HepG2 (cell line): ENCODE results near the gene RAB3GAP1. TPM values are rescaled to one million over a fixed set of nuclear protein-coding genes. Genes with fewer than 3 reads are reported as not detected.
"Not testable (repeated sequence)": the region's sequence is repeated elsewhere in the genome, so short reads cannot be mapped to it uniquely, and the experiment has no call there.

Source experiments
- ATAC-seq: fragments of 200-7000 bp; cut with Tn5 transposase; 3 replicates; pipeline ENCODE4 v1.9.1; 2020; ENCODE audit warnings: mild to moderate bottlenecking, moderate library complexity
- BruUV-seq: library from RNA; stranded (reverse); fragments of 400-500 nt; replicated peaks from 2 replicates; lab custom pipeline; 2021; lab: Mats Ljungman, UMichigan
- CTCF ChIA-PET: fragments of 300-600 bp; formaldehyde crosslinking; extraction: SDS; loops from one replicate; lab custom pipeline; 2021; ENCODE audit warnings: low total read pairs, inconsistent platforms, low intra/inter-chr PET ratio; lab: Yijun Ruan, JAX
- POLR2A ChIA-PET: fragments of 350-600 bp; sonication (Branson Sonifier 250); formaldehyde crosslinking; loops from one replicate; lab custom pipeline; 2020; ENCODE audit warnings: antibody characterized with exemption, inconsistent platforms; lab: Yijun Ruan, JAX
- DNase-seq: peaks from one replicate; pipeline ENCODE4 v3.0.0-alpha.2; 2015; ENCODE audit warnings: low spot score
- FAIRE-seq: peaks from 3 replicates; lab custom pipeline; 2011; peaks lifted over from hg19 to GRCh38; lab: Jason Lieb, UNC
- H2AFZ ChIP-seq: one replicate; pipeline ENCODE4 v1.6.1; 2011; ENCODE audit warnings: low read length, inconsistent platforms
- H3K27ac ChIP-seq: fragments of 300-600 bp; 3 replicates; pipeline ENCODE4 v1.8.0; 2011; ENCODE audit warnings: mixed run types, mild to moderate bottlenecking, mixed read lengths, low read length, inconsistent platforms; ENCODE audit not compliant: insufficient read depth; ENCODE audit errors: extremely low read length
- H3K27me3 ChIP-seq, 2 experiments: fragments of 200-600 bp in 1 of 2; 2 replicates in 1 of 2; 3 replicates in 1 of 2; pipeline versions ENCODE4 v1.6.0 to v1.8.0; 2011; ENCODE audit warnings: low read length in 2 of 2, mild to moderate bottlenecking in 2 of 2, moderate library complexity in 2 of 2, inconsistent platforms in 1 of 2; ENCODE audit not compliant: insufficient read depth in 2 of 2, control insufficient read depth in 1 of 2
- H3K36me3 ChIP-seq, 2 experiments: fragments of 200-600 bp in 1 of 2; replicated peaks in 1 of 2; 2 replicates in 1 of 2; 3 replicates in 1 of 2; pipeline versions ENCODE4 v1.5.1 to v1.8.0; 2011; ENCODE audit warnings: low read length in 2 of 2, inconsistent platforms in 1 of 2; ENCODE audit not compliant: insufficient read depth in 2 of 2, control insufficient read depth in 1 of 2
- H3K4me1 ChIP-seq: 2 replicates; pipeline ENCODE4 v1.5.1; 2012; ENCODE audit warnings: low read length, inconsistent platforms; ENCODE audit not compliant: insufficient read depth
- H3K4me2 ChIP-seq: 2 replicates; pipeline ENCODE4 v1.6.0; 2011; ENCODE audit warnings: low read depth, low read length, inconsistent platforms
- H3K4me3 ChIP-seq, 3 experiments: fragments of 200-600 bp in 1 of 3; sonication (generic), shearing (Covaris generic) in 1 of 3; replicated peaks in 1 of 3; 2 replicates each; pipeline ENCODE4 v1.5.1; 2011 to 2016; ENCODE audit warnings: low read length in 3 of 3, inconsistent platforms in 2 of 3, low read depth in 2 of 3, mild to moderate bottlenecking in 2 of 3, control low read depth in 1 of 3, mixed read lengths in 1 of 3; ENCODE audit not compliant: insufficient read depth in 1 of 3
- H3K79me2 ChIP-seq: one replicate; pipeline ENCODE4 v1.6.1; 2011; ENCODE audit warnings: low read length, inconsistent platforms; ENCODE audit not compliant: insufficient read depth
- H3K9ac ChIP-seq: 2 replicates; pipeline ENCODE4 v1.6.0; 2011; ENCODE audit warnings: mild to moderate bottlenecking, low read depth, low read length, inconsistent platforms; ENCODE audit not compliant: insufficient read depth
- H3K9me3 ChIP-seq: 2 replicates; pipeline ENCODE4 v1.5.1; 2012; ENCODE audit warnings: mild to moderate bottlenecking, low read length
- H4K20me1 ChIP-seq: 2 replicates; pipeline ENCODE4 v1.6.0; 2011; ENCODE audit warnings: inconsistent platforms, mild to moderate bottlenecking, low read length, moderate library complexity; ENCODE audit not compliant: insufficient read depth
- CEBPB ChIP-seq: IDR thresholded peaks from 2 replicates; pipeline ENCODE4 v1.6.1; 2011; ENCODE audit warnings: low read depth, low read length, improper control_type of control experiment, borderline replicate concordance
- RFXANK ChIP-seq: IDR thresholded peaks from 2 replicates; pipeline ENCODE4 v1.6.1; 2016
- ZNF678 ChIP-seq: sonication (generic); formaldehyde crosslinking; IDR thresholded peaks from 2 replicates; pipeline ENCODE4 v1.4.0; 2020; ENCODE audit warnings: mild to moderate bottlenecking, missing genetic modification reagents
- ZNF83 ChIP-seq: sonication (generic); formaldehyde crosslinking; IDR thresholded peaks from 2 replicates; pipeline ENCODE4 v1.4.0; 2020; ENCODE audit warnings: missing genetic modification reagents, mild to moderate bottlenecking, borderline replicate concordance
- WGBS: methylation state at CpG from one replicate; pipeline ENCODE4 v1.1.6; 2017; ENCODE audit warnings: low lambda C conversion rate; 5-methylcytosine and 5-hydroxymethylcytosine counted together
- in situ Hi-C: cut with HindIII; loops from 2 replicates; pipeline ENCODE4 v1.10.0; 2017; ENCODE audit warnings: low pct_unique_long_range_greater_than_20kb; ENCODE audit not compliant: extremely low pct_ligation_motif_present
- intact Hi-C: fragments of 100-400 bp; cut with micrococcal nuclease; formaldehyde crosslinking; loops from one replicate; pipeline ENCODE4 v1.10.0; 2022; ENCODE audit not compliant: unreplicated experiment
- polyA plus RNA-seq, 8 experiments: library from polyadenylated mRNA; depleted of rRNA in 3 of 8; stranded (reverse) in 7 of 8; unstranded in 1 of 8; fragments of >200 nt; fragmentation: Illumina TruSeq in 4 of 8; extraction: Trizol in 4 of 8; gene quantifications; 2 replicates each; pipeline versions ENCODE4 v1.2.1 to v1.2.3, GENCODE V29; 2011 to 2016; ENCODE audit warnings: low read depth in 4 of 8, missing spikeins in 1 of 8, mixed read lengths in 1 of 8; ENCODE audit not compliant: insufficient read depth in 1 of 8
- total RNA-seq, 5 experiments: library from RNA; depleted of rRNA; stranded (reverse); fragments of >200 nt; fragmentation: Illumina TruSeq; extraction: Trizol; gene quantifications; 2 replicates each; pipeline ENCODE4 v1.2.3, GENCODE V29; 2016; ENCODE audit warnings: low read depth in 1 of 5

The RAB3GAP1 gene
- total and polyA plus RNA-seq, 2 of the 13 experiments (the other 11 are each of a cell fraction or from before 2014, with no cell fraction given) = 15.2 to 48.8 TPM

DNA sequence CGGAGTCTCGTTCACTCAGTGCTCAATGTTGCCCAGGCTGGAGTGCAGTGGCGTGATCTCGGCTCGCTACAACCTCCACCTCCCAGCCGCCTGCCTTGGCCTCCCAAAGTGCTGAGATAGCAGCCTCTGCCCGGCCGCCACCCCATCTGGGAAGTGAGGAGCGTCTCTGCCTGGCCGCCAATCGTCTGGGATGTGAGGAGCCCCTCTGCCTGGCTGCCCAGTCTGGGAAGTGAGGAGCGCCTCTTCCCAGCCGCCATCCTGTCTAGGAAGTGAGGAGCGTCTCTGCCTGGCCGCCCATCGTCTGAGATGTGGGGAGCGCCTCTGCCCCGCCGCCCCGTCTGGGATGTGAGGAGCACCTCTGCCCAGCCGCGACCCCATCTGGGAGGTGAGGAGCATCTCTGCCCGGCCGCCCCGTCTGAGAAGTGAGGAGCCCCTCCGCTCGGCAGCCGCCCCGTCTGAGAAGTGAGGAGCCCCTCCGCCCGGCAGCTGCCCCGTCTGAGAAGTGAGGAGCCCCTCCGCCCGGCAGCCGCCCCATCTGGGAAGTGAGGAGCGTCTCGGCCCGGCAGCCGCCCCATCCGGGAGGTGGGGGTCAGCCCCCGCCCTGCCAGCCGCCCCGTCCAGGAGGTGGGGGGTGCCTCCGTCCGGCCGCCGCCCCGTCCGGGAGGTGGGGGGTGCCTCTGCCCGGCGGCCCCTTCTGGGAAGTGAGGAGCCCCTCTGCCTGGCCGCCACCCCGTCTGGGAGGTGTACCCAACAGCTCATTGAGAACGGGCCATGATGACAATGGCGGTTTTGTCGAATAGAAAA is 53.6 kb downstream of the RAB3GAP1 start:
- H3K36me3 ChIP-seq, DNase-seq, H3K4me3 ChIP-seq, intact Hi-C loops, H3K9ac ChIP-seq, POLR2A ChIA-PET, H3K79me2 ChIP-seq, H4K20me1 ChIP-seq, H2AFZ ChIP-seq, H3K4me2 ChIP-seq, H3K27me3 ChIP-seq, CTCF ChIA-PET, in situ Hi-C loops, FAIRE-seq, H3K4me1 ChIP-seq, H3K27ac ChIP-seq, BruUV-seq, ATAC-seq, H3K9me3 ChIP-seq: not testable (repeated sequence)
- WGBS = 96% methylated on average over 31 of the region's 56 CpGs

DNA sequence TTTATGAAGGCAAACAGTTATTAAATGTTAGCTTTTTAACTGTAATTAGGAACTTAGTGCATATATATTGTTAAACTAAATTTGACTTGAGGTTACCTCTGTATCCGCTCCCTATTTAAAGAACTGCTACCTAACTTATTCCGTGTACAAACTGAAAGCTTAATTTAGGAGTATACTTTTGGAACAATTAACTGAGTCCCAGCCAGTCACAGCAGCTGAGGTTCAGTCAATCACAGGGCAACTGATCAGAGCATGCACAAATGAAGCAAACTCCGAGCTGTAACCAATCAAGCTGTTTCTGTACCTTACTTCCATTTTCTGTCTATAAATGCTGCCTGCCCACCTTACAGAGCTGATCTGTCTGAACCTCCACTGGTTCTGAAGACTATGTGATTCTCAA is 61.2 kb downstream of the RAB3GAP1 start:
- H3K4me2 ChIP-seq = no peak overlapping the region
- no peaks in the 10 kb centered on the region for H3K79me2 ChIP-seq
- ChIA-PET POLR2A (no interaction called here), CTCF (no interaction called here)
- H3K4me1 ChIP-seq = no peaks in the 10 kb centered on the region
- H3K4me3 ChIP-seq = no peak overlapping the region
- WGBS = over 99% methylated on average over 3 of the region's 3 CpGs
- in situ Hi-C loops = no loop called here
- FAIRE-seq (no peak), DNase-seq (no peak), ATAC-seq (no peak)
- TF ChIP-seq RFXANK (CRISPR knock-in tag) (no peak), ZNF678 (CRISPR knock-in tag) (no peak), CEBPB (no peak), ZNF83 (CRISPR knock-in tag) (no peak)
- BruUV-seq = no TSS peak
- no peaks in the 10 kb centered on the region for H3K27me3 ChIP-seq
- H3K36me3 ChIP-seq = peaks cover 9 to 38% of the 10 kb centered on the region in 2 experiments
- H3K27ac ChIP-seq = no peak overlapping the region
- no peaks in the 10 kb centered on the region for H4K20me1 ChIP-seq
- no peak overlapping the region for H3K9ac ChIP-seq
- intact Hi-C loops = no loop called here
- H3K9me3 ChIP-seq = no peaks in the 10 kb centered on the region
- H2AFZ ChIP-seq = no peak overlapping the region
